Measurements from ENCODE around the gene AMT.
A peak's percentile ranks its signal among the peaks of the same experiment; 100 is the strongest.

AMT gene

DNA sequence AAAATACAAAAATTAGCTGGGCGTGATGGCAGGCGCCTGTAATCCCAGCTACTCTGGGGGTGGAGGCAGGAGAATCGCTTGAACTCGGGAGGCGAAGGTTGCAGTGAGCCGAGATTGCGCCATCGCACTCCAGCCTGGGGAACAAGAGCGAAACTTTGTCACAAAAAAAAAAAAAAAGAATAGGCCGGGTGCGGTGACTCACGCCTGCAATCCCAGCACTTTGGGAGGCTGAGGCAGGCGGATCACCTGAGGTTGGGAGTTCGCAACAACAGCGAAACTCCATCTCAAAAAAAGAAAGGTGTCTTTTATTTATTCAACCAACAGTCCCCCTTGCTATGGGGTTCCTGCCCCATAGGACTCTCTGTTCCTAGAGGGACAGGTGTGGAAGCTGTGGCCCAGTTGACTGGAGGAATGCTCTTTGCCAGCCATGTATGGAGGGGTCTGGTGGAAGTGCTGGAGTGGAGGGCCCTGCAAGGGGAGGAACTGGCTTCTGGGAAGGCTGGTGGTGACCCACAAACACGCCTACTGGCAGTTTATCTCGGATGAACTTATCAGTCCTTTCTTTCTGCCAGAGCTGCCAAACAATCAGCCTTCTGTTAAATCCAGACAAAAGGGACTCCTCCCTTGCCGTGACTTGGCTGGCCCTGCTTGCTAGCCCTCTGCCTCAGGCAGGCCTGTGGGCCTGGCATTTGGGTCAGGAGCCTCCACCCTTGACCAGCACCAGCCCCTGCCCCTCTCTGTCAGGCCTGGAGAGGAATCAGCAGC, 43.2 kb upstream of the AMT start:
- TF ChIP-seq, protein P1, sequence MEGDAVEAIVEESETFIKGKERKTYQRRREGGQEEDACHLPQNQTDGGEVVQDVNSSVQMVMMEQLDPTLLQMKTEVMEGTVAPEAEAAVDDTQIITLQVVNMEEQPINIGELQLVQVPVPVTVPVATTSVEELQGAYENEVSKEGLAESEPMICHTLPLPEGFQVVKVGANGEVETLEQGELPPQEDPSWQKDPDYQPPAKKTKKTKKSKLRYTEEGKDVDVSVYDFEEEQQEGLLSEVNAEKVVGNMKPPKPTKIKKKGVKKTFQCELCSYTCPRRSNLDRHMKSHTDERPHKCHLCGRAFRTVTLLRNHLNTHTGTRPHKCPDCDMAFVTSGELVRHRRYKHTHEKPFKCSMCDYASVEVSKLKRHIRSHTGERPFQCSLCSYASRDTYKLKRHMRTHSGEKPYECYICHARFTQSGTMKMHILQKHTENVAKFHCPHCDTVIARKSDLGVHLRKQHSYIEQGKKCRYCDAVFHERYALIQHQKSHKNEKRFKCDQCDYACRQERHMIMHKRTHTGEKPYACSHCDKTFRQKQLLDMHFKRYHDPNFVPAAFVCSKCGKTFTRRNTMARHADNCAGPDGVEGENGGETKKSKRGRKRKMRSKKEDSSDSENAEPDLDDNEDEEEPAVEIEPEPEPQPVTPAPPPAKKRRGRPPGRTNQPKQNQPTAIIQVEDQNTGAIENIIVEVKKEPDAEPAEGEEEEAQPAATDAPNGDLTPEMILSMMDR (conservative IDR thresholded peaks at IDR 0.05; ENCODE audit: control insufficient read depth, insufficient read depth, low read depth, low read length) = no peak
- DNase-seq (ENCODE audit: low read depth) = no peak
- no peak overlapping the region for H3K4me3 ChIP-seq (ENCODE audit: control insufficient read depth, low read depth, low read length)

DNA sequence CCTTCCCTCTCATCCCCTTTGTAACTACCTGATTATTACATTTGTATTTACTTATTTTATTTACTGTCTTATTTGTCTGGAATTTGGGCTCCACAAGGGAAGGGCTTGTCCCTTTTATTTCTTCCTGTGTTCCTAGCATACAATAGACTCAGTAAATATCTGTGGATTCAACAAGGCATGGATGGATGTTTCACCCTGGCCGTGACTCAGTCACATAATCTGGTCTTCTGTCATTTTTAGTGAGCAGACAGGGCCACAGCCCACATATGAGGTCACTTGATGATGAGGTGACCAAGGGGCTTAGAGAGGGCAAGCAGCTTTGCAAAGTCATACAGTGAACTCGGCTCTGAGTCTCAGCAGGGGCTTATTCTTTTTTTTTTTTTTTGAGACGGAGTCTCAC, 39.9 kb upstream of the AMT start:
- TF ChIP-seq, protein P1 (conservative IDR thresholded peaks at IDR 0.05; ENCODE audit: control insufficient read depth, insufficient read depth, low read depth, low read length) = no peak
- peak; percentile 29 for DNase-seq (ENCODE audit: low read depth)
- no peak overlapping the region for H3K4me3 ChIP-seq (ENCODE audit: control insufficient read depth, low read depth, low read length)

DNA sequence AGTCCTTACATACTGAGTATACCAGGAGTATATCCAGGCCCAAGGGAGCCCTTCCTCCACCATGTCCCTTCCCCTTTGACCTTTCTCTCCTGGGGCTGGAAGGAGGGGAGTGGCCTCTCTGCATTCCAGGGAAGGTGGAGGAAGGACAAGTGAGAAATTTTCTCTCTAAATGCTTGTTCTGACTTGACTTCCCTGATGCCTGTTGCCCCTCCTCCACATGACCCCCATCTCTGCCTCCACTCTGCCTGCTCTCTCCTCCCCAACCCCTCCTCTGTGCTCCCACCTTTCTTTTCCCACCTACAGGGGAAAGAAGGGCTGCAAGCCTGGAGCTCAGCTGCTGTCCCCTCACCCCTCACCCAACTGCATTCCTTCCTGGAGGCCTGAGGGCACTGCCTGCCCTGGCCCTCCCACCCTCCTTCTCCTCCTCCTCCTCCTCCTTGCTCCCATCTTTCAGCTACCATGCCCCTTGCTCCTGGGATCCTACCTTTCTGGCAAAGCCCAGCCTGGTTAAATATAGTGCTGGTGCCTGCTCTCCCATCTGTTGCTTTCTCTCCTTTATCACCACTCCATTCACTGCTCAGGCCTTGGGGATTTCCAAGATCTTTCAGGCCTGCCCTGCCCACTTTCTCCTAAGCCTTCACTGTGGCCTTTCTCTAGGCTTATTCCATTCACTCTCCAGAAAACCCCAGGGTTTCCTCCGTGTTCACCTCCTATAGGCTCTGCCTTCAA, 39.3 kb upstream of the AMT start:
- no peak for DNase-seq (ENCODE audit: low read depth)
- no peak overlapping the region for H3K4me3 ChIP-seq (ENCODE audit: control insufficient read depth, low read depth, low read length)
- TF ChIP-seq, protein P1 (conservative IDR thresholded peaks at IDR 0.05; ENCODE audit: control insufficient read depth, insufficient read depth, low read depth, low read length) = no peak

DNA sequence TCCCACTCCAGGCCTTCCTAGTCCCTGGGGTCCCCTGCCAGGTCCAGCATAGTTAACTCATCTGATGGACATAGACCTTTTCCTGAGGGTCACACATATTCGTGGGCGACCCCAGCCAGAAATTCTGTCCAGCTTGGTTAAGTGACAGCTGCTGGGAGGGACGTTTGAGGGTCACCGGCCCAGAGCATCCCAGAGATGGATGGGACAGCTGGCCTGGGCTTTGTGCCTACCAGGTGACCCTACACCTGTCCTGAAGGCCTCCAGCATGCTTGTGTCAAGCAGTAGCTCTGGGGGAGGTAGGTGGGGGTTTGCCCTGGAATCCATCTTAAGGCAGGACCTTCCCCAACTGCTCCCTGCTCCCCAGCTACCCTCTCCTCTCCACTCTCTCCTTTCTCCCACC, 38.7 kb upstream of the AMT start:
- TF ChIP-seq, protein P1 (conservative IDR thresholded peaks at IDR 0.05; ENCODE audit: control insufficient read depth, insufficient read depth, low read depth, low read length) = no peak

DNA sequence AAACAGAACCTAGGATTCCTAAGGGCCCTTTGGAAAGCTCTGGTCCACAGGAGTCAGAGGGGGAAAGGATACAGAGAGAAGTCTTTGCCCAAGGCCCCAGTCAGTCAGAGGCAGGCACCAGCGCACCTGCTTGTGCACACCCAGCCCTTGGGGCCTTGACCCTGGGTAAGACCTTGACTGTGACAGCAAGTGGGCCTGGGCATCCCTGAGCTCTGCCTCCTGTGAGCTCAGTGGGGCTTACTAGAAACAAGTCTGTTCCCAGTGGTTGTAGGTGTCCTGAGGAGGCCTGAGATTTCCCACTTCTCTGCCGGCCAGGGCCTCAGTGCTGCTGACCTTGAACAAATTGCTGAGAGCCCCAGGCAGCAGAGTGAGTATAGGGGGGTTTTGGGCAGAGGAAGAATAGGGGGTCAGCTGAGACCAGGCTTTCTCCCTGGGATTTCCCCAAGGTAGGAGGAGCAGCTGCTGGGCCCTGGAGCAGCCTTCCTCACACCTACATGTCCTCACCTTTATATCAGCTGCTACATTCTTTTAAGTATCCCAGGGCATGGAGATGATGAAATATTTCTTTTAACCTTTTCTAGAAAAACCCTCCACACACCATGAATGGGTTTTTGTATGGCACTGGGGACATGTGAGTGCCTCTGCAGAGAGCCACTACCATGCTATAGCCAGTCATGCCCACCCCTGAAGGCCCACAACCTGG, 38.1 kb upstream of the AMT start:
- TF ChIP-seq, protein P1 (conservative IDR thresholded peaks at IDR 0.05; ENCODE audit: control insufficient read depth, insufficient read depth, low read depth, low read length) = no peak
- DNase-seq (ENCODE audit: low read depth) = no peak

More for the DNA sequence above, 38.7 kb upstream of the AMT start:
- no peak for DNase-seq (ENCODE audit: low read depth)
- H3K4me3 ChIP-seq (ENCODE audit: control insufficient read depth, low read depth, low read length) = no peak overlapping the region

DNA sequence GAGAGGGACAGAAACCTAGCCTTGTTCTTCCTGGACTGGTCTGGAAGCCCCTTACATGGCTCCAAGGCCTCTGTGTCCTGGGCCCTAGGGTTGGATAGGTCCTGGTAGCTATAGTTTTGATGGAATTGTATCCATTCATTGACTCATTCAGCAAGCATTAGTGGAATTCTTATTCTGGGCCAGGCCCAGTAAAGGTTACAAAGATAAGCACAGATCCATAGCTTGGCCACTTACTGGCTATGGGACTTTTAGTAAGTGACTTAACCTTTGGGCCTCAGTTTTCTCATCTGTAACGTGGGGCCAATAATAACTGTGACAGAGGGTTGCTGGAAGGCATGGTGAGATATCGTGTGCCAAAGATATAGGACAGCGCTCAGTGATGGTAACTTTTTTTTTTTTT, 34.2 kb upstream of the AMT start:
- DNase-seq (ENCODE audit: low read depth) = no peak
- no peak overlapping the region for H3K4me3 ChIP-seq (ENCODE audit: control insufficient read depth, low read depth, low read length)
- TF ChIP-seq, protein P1 (conservative IDR thresholded peaks at IDR 0.05; ENCODE audit: control insufficient read depth, insufficient read depth, low read depth, low read length) = no peak

More for the DNA sequence above, 38.1 kb upstream of the AMT start:
- H3K4me3 ChIP-seq (ENCODE audit: control insufficient read depth, low read depth, low read length) = no peak overlapping the region

All from fibroblast of mammary gland (primary cell).